ENCODE data around the gene CCDC127.

CCDC127 gene

GRCh38 chr5:206406-206805 lies 11.5 kb downstream of the CCDC127 start:
- peaks cover 0 to 13% (median 7%) of the 10 kb centered on the region in 5 donors for H3K4me1 ChIP-seq (ENCODE audit: control insufficient read depth in 5 of 5, insufficient read depth in 5 of 5, low read length in 5 of 5)
- H3K27ac ChIP-seq (ENCODE audit: low read depth, low read length), result no peak overlapping the region
- no peak overlapping the region for H3K4me3 ChIP-seq (ENCODE audit: low read depth in 1 of 5, low read length in 5 of 5)
- H3K36me3 ChIP-seq (ENCODE audit: control insufficient read depth in 5 of 5, insufficient read depth in 5 of 5, low read length in 5 of 5), result peaks cover 5 to 35% (median 33%) of the 10 kb centered on the region in 5 donors
- no peak overlapping the region for H3K9ac ChIP-seq (ENCODE audit: low read length in 5 of 5)
- no peaks in the 10 kb centered on the region for H3K9me3 ChIP-seq (ENCODE audit: control insufficient read depth in 5 of 5, low read length in 5 of 5)
- no peaks in the 10 kb centered on the region for H3K27me3 ChIP-seq (ENCODE audit: control insufficient read depth in 5 of 5, insufficient read depth in 4 of 5, low read length in 5 of 5)

- H3K4me1 ChIP-seq (ENCODE audit: control insufficient read depth in 5 of 5, insufficient read depth in 5 of 5, low read length in 5 of 5), result peaks cover 0 to 13% (median 7%) of the 10 kb centered on the region in 5 donors
- no peak overlapping the region for H3K9ac ChIP-seq (ENCODE audit: low read length in 5 of 5)
- H3K27ac ChIP-seq (ENCODE audit: low read depth, low read length), result no peak overlapping the region
- no peaks in the 10 kb centered on the region for H3K9me3 ChIP-seq (ENCODE audit: control insufficient read depth in 5 of 5, low read length in 5 of 5)
- H3K36me3 ChIP-seq (ENCODE audit: control insufficient read depth in 5 of 5, insufficient read depth in 5 of 5, low read length in 5 of 5), result peaks cover 5 to 35% (median 33%) of the 10 kb centered on the region in 5 donors
- no peak overlapping the region for H3K4me3 ChIP-seq (ENCODE audit: low read depth in 1 of 5, low read length in 5 of 5)
- no peaks in the 10 kb centered on the region for H3K27me3 ChIP-seq (ENCODE audit: control insufficient read depth in 5 of 5, insufficient read depth in 4 of 5, low read length in 5 of 5)
Observed at GRCh38 chr5:204966-205670, 12.8 kb downstream of the CCDC127 start.

GRCh38 chr5:204462-204861 lies 13.5 kb downstream of the CCDC127 start:
- no peak overlapping the region for H3K4me3 ChIP-seq (ENCODE audit: low read depth in 1 of 5, low read length in 5 of 5)
- peaks cover 5 to 35% (median 33%) of the 10 kb centered on the region in 5 donors for H3K36me3 ChIP-seq (ENCODE audit: control insufficient read depth in 5 of 5, insufficient read depth in 5 of 5, low read length in 5 of 5)
- peaks cover 0 to 13% (median 7%) of the 10 kb centered on the region in 5 donors for H3K4me1 ChIP-seq (ENCODE audit: control insufficient read depth in 5 of 5, insufficient read depth in 5 of 5, low read length in 5 of 5)
- no peak overlapping the region for H3K9ac ChIP-seq (ENCODE audit: low read length in 5 of 5)
- H3K27me3 ChIP-seq (ENCODE audit: control insufficient read depth in 5 of 5, insufficient read depth in 4 of 5, low read length in 5 of 5), result no peaks in the 10 kb centered on the region
- no peaks in the 10 kb centered on the region for H3K9me3 ChIP-seq (ENCODE audit: control insufficient read depth in 5 of 5, low read length in 5 of 5)
- no peak overlapping the region for H3K27ac ChIP-seq (ENCODE audit: low read depth, low read length)

- no peak overlapping the region for H3K27ac ChIP-seq (ENCODE audit: low read depth, low read length)
- peaks cover 0 to 13% (median 7%) of the 10 kb centered on the region in 5 donors for H3K4me1 ChIP-seq (ENCODE audit: control insufficient read depth in 5 of 5, insufficient read depth in 5 of 5, low read length in 5 of 5)
- H3K4me3 ChIP-seq (ENCODE audit: low read depth in 1 of 5, low read length in 5 of 5), result no peak overlapping the region
- no peaks in the 10 kb centered on the region for H3K9me3 ChIP-seq (ENCODE audit: control insufficient read depth in 5 of 5, low read length in 5 of 5)
- peaks cover 5 to 35% (median 33%) of the 10 kb centered on the region in 5 donors for H3K36me3 ChIP-seq (ENCODE audit: control insufficient read depth in 5 of 5, insufficient read depth in 5 of 5, low read length in 5 of 5)
- H3K9ac ChIP-seq (ENCODE audit: low read length in 5 of 5), result no peak overlapping the region
- no peaks in the 10 kb centered on the region for H3K27me3 ChIP-seq (ENCODE audit: control insufficient read depth in 5 of 5, insufficient read depth in 4 of 5, low read length in 5 of 5)
Observed at GRCh38 chr5:204001-204400, 14.0 kb downstream of the CCDC127 start.

GRCh38 chr5:203246-203930 lies 14.6 kb downstream of the CCDC127 start:
- Histone ChIP-seq H3K27me3 (ENCODE audit: control insufficient read depth in 5 of 5, insufficient read depth in 4 of 5, low read length in 5 of 5) (no peaks in the 10 kb centered on the region), H3K27ac (ENCODE audit: low read depth, low read length) (no peak overlapping the region), H3K9ac (ENCODE audit: low read length in 5 of 5) (no peak overlapping the region), H3K4me3 (ENCODE audit: low read depth in 1 of 5, low read length in 5 of 5) (no peak overlapping the region), H3K4me1 (ENCODE audit: control insufficient read depth in 5 of 5, insufficient read depth in 5 of 5, low read length in 5 of 5) (peaks cover 0 to 13% (median 7%) of the 10 kb centered on the region in 5 donors), H3K9me3 (ENCODE audit: control insufficient read depth in 5 of 5, low read length in 5 of 5) (no peaks in the 10 kb centered on the region), H3K36me3 (ENCODE audit: control insufficient read depth in 5 of 5, insufficient read depth in 5 of 5, low read length in 5 of 5) (peaks cover 5 to 40% (median 36%) of the 10 kb centered on the region in 5 donors)

GRCh38 chr5:201672-202071 lies 16.3 kb downstream of the CCDC127 start:
- H3K27me3 ChIP-seq (ENCODE audit: control insufficient read depth in 5 of 5, insufficient read depth in 4 of 5, low read length in 5 of 5), result no peaks in the 10 kb centered on the region
- H3K4me1 ChIP-seq (ENCODE audit: control insufficient read depth in 5 of 5, insufficient read depth in 5 of 5, low read length in 5 of 5), result peaks cover 0 to 7% (median 4%) of the 10 kb centered on the region in 5 donors
- H3K9me3 ChIP-seq (ENCODE audit: control insufficient read depth in 5 of 5, low read length in 5 of 5), result no peaks in the 10 kb centered on the region
- no peak overlapping the region for H3K4me3 ChIP-seq (ENCODE audit: low read depth in 1 of 5, low read length in 5 of 5)
- no peak overlapping the region for H3K27ac ChIP-seq (ENCODE audit: low read depth, low read length)
- peaks cover 5 to 36% (median 29%) of the 10 kb centered on the region in 5 donors for H3K36me3 ChIP-seq (ENCODE audit: control insufficient read depth in 5 of 5, insufficient read depth in 5 of 5, low read length in 5 of 5)
- H3K9ac ChIP-seq (ENCODE audit: low read length in 5 of 5), result no peak overlapping the region

- no peak overlapping the region for H3K27ac ChIP-seq (ENCODE audit: low read depth, low read length)
- no peaks in the 10 kb centered on the region for H3K27me3 ChIP-seq (ENCODE audit: control insufficient read depth in 5 of 5, insufficient read depth in 4 of 5, low read length in 5 of 5)
- no peak overlapping the region for H3K4me3 ChIP-seq (ENCODE audit: low read depth in 1 of 5, low read length in 5 of 5)
- no peaks in the 10 kb centered on the region for H3K9me3 ChIP-seq (ENCODE audit: control insufficient read depth in 5 of 5, low read length in 5 of 5)
- peaks cover 0 to under 1% (median 0%) of the 10 kb centered on the region in 5 donors for H3K4me1 ChIP-seq (ENCODE audit: control insufficient read depth in 5 of 5, insufficient read depth in 5 of 5, low read length in 5 of 5)
- H3K9ac ChIP-seq (ENCODE audit: low read length in 5 of 5), result no peak overlapping the region
- peaks cover 5 to 34% (median 29%) of the 10 kb centered on the region in 5 donors for H3K36me3 ChIP-seq (ENCODE audit: control insufficient read depth in 5 of 5, insufficient read depth in 5 of 5, low read length in 5 of 5)
Observed at GRCh38 chr5:200985-201384, 17.0 kb downstream of the CCDC127 start.

GRCh38 chr5:199950-200645 lies 17.9 kb downstream of the CCDC127 start:
- Histone ChIP-seq H3K27me3 (ENCODE audit: control insufficient read depth in 5 of 5, insufficient read depth in 4 of 5, low read length in 5 of 5) (no peaks in the 10 kb centered on the region), H3K4me1 (ENCODE audit: control insufficient read depth in 5 of 5, insufficient read depth in 5 of 5, low read length in 5 of 5) (no peaks in the 10 kb centered on the region), H3K4me3 (ENCODE audit: low read depth in 1 of 5, low read length in 5 of 5) (no peak overlapping the region), H3K9me3 (ENCODE audit: control insufficient read depth in 5 of 5, low read length in 5 of 5) (no peaks in the 10 kb centered on the region), H3K27ac (ENCODE audit: low read depth, low read length) (no peak overlapping the region), H3K9ac (ENCODE audit: low read length in 5 of 5) (no peak overlapping the region), H3K36me3 (ENCODE audit: control insufficient read depth in 5 of 5, insufficient read depth in 5 of 5, low read length in 5 of 5) (peaks cover 5 to 25% (median 23%) of the 10 kb centered on the region in 5 donors)

- peaks cover 2 to 18% (median 15%) of the 10 kb centered on the region in 5 donors for H3K36me3 ChIP-seq (ENCODE audit: control insufficient read depth in 5 of 5, insufficient read depth in 5 of 5, low read length in 5 of 5)
- no peak overlapping the region for H3K4me3 ChIP-seq (ENCODE audit: low read depth in 1 of 5, low read length in 5 of 5)
- H3K9me3 ChIP-seq (ENCODE audit: control insufficient read depth in 5 of 5, low read length in 5 of 5), result no peaks in the 10 kb centered on the region
- H3K27ac ChIP-seq (ENCODE audit: low read depth, low read length), result no peak overlapping the region
- H3K9ac ChIP-seq (ENCODE audit: low read length in 5 of 5), result no peak overlapping the region
- H3K27me3 ChIP-seq (ENCODE audit: control insufficient read depth in 5 of 5, insufficient read depth in 4 of 5, low read length in 5 of 5), result peaks cover 0 to 4% (median 0%) of the 10 kb centered on the region in 5 donors
- no peaks in the 10 kb centered on the region for H3K4me1 ChIP-seq (ENCODE audit: control insufficient read depth in 5 of 5, insufficient read depth in 5 of 5, low read length in 5 of 5)
Observed at GRCh38 chr5:199197-199949, 18.6 kb downstream of the CCDC127 start.

Data from subcutaneous abdominal adipose tissue (tissue), 5 donors.